ENCODE data around the gene CDKL4. TPM values are rescaled to one million over a fixed set of nuclear protein-coding genes. Genes with fewer than 3 reads are reported as not detected.

CDKL4 gene
- polyA plus RNA-seq, 2 of the 4 experiments (the other 2 are of a cell fraction) = 0.06 TPM; not detected in 1

- no peaks in the 10 kb centered on the region for H3K4me1 ChIP-seq
- H3K9me3 ChIP-seq = no peaks in the 10 kb centered on the region
- CTCF ChIA-PET = interaction anchor here (1.1 to 1.2 kb wide), 2 partner anchors 45 to 59 kb away, joined by 3 to 4 read pairs; no protein-coding TSS in a partner anchor
- no peak for TF ChIP-seq NR3C1 (IDR thresholded peaks at IDR 0.05)
- peak; percentile 50; the same call in 1 of the 2 replicates for TF ChIP-seq REST (IDR thresholded peaks at IDR 0.05)
- no peak for TF ChIP-seq FOSB (CRISPR knock-in tag; IDR thresholded peaks at IDR 0.05)
- TF ChIP-seq PHF8 (IDR thresholded peaks at IDR 0.05; ENCODE audit: borderline replicate concordance, low read depth) = no peak
- DNase-seq (ENCODE audit: low read depth in 1 of 2, low spot score in 1 of 2) (no peak), ATAC-seq (no peak), FAIRE-seq (no peak)
- no peak overlapping the region for H3K27ac ChIP-seq
- POLR2A ChIA-PET = no interaction called here
- no peak overlapping the region for H3K4me3 ChIP-seq
- WGBS (ENCODE audit: missing lambda C conversion rate) = 67% methylated on average over 2 of the region's 2 CpGs
- H3K4me2 ChIP-seq = no peak overlapping the region
These were observed 60.1 kb downstream of the CDKL4 start for GRCh38 chr2:39183673-39184072.

GRCh38 chr2:39181297-39181696 lies 62.5 kb downstream of the CDKL4 start:
- H3K9me3 ChIP-seq = no peaks in the 10 kb centered on the region
- WGBS (ENCODE audit: missing lambda C conversion rate) = 85% methylated on average over 2 of the region's 2 CpGs
- ChIA-PET CTCF (no interaction called here), POLR2A (no interaction called here)
- ATAC-seq (no peak), DNase-seq (ENCODE audit: low read depth in 1 of 2, low spot score in 1 of 2) (no peak), FAIRE-seq (no peak)
- H3K27ac ChIP-seq = no peak overlapping the region
- no peak overlapping the region for H3K4me2 ChIP-seq
- H3K4me3 ChIP-seq = no peak overlapping the region
- TF ChIP-seq HOXB5 (CRISPR knock-in tag; IDR thresholded peaks at IDR 0.05) (no peak), FOSB (CRISPR knock-in tag; IDR thresholded peaks at IDR 0.05) (no peak), HES2 (IDR thresholded peaks at IDR 0.05) (no peak), HDAC2 (IDR thresholded peaks at IDR 0.05) (no peak), REST (IDR thresholded peaks at IDR 0.05) (no peak), CEBPB (IDR thresholded peaks at IDR 0.05) (no peak), MAFK (IDR thresholded peaks at IDR 0.05; ENCODE audit: partially characterized antibody) (no peak), POLR2AphosphoS2 (conservative IDR thresholded peaks at IDR 0.05; ENCODE audit: low read length) (no peak), ZFP36 (IDR thresholded peaks at IDR 0.05; ENCODE audit: borderline replicate concordance, partially characterized antibody) (no peak), BHLHE40 (IDR thresholded peaks at IDR 0.05; ENCODE audit: low read depth, low read length) (no peak), CTCF (IDR thresholded peaks at IDR 0.05) (no peak), CBX8 (IDR thresholded peaks at IDR 0.05) (no peak), E2F6 (IDR thresholded peaks at IDR 0.05; ENCODE audit: borderline replicate concordance, low read depth) (no peak), RFX5 (IDR thresholded peaks at IDR 0.05) (no peak), CBX2 (IDR thresholded peaks at IDR 0.05; ENCODE audit: borderline replicate concordance, low read depth) (no peak), ZNF302 (CRISPR knock-in tag; IDR thresholded peaks at IDR 0.05) (no peak), MAZ (IDR thresholded peaks at IDR 0.05; ENCODE audit: borderline replicate concordance, low read depth, low read length) (no peak)
- H3K4me1 ChIP-seq = no peaks in the 10 kb centered on the region

Data from A549 (cell line).